Stimulated activated memory B cell treated with anti-CD40 and anti-IgM and Interleukin-4, amounts not matched to agents 10 μg/mL and 1 μg/mL and 100 μg/mL, for 72 hours (primary cell): ENCODE measurements around the gene AGAP1.

Experiments used
- ATAC-seq: fragments of 150-1000 bp; cut with Tn5 transposase; 2 replicates; pipeline ENCODE4 v1.10.0; 2021
- H3K27ac Mint-ChIP-seq: one replicate; pipeline ENCODE4 v1.8.0; 2022; ENCODE audit warnings: mild to moderate bottlenecking, mixed read lengths
- H3K27me3 Mint-ChIP-seq: one replicate; pipeline ENCODE4 v1.8.0; 2022; ENCODE audit warnings: mixed read lengths
- H3K36me3 Mint-ChIP-seq: one replicate; pipeline ENCODE4 v1.8.0; 2022; ENCODE audit warnings: mixed read lengths
- H3K4me1 Mint-ChIP-seq: one replicate; pipeline ENCODE4 v1.8.0; 2022; ENCODE audit warnings: mixed read lengths
- H3K4me3 Mint-ChIP-seq: one replicate; pipeline ENCODE4 v1.8.0; 2022; ENCODE audit warnings: mild to moderate bottlenecking, moderate library complexity, mixed read lengths
- H3K9me3 Mint-ChIP-seq: one replicate; pipeline ENCODE4 v1.8.0; 2022; ENCODE audit warnings: mixed read lengths

Gene AGAP1

GRCh38 chr2:235739704-235740415 lies 246.0 kb downstream of the AGAP1 start:
- Mint-ChIP-seq H3K27ac (no peak overlapping the region), H3K9me3 (no peaks in the 10 kb centered on the region), H3K36me3 (no peaks in the 10 kb centered on the region), H3K4me3 (no peak overlapping the region), H3K4me1 (no peaks in the 10 kb centered on the region), H3K27me3 (peaks cover 15% of the 10 kb centered on the region)
- ATAC-seq: peak; percentile 40

GRCh38 chr2:235740821-235741220 lies 247.0 kb downstream of the AGAP1 start:
- no peaks in the 10 kb centered on the region for H3K9me3 Mint-ChIP-seq
- H3K4me1 Mint-ChIP-seq: no peaks in the 10 kb centered on the region
- ATAC-seq: no peak
- H3K27me3 Mint-ChIP-seq: peaks cover 15% of the 10 kb centered on the region
- no peak overlapping the region for H3K4me3 Mint-ChIP-seq
- no peak overlapping the region for H3K27ac Mint-ChIP-seq
- no peaks in the 10 kb centered on the region for H3K36me3 Mint-ChIP-seq

- no peak overlapping the region for H3K27ac Mint-ChIP-seq
- no peaks in the 10 kb centered on the region for H3K4me1 Mint-ChIP-seq
- no peaks in the 10 kb centered on the region for H3K36me3 Mint-ChIP-seq
- ATAC-seq: peak; percentile 26
- H3K27me3 Mint-ChIP-seq: peaks cover 34% of the 10 kb centered on the region
- H3K4me3 Mint-ChIP-seq: no peak overlapping the region
- no peaks in the 10 kb centered on the region for H3K9me3 Mint-ChIP-seq
Observed at GRCh38 chr2:235744161-235744560, 250.3 kb downstream of the AGAP1 start.

- H3K36me3 Mint-ChIP-seq: no peaks in the 10 kb centered on the region
- no peak overlapping the region for H3K27ac Mint-ChIP-seq
- H3K4me1 Mint-ChIP-seq: no peaks in the 10 kb centered on the region
- H3K4me3 Mint-ChIP-seq: no peak overlapping the region
- ATAC-seq: no peak
- H3K27me3 Mint-ChIP-seq: peaks cover 48% of the 10 kb centered on the region
- H3K9me3 Mint-ChIP-seq: no peaks in the 10 kb centered on the region
Observed at GRCh38 chr2:235745597-235745996, 251.8 kb downstream of the AGAP1 start.

GRCh38 chr2:235746257-235746934 lies 252.6 kb downstream of the AGAP1 start:
- no peak overlapping the region for H3K4me3 Mint-ChIP-seq
- no peaks in the 10 kb centered on the region for H3K9me3 Mint-ChIP-seq
- peaks cover 51% of the 10 kb centered on the region for H3K27me3 Mint-ChIP-seq
- H3K36me3 Mint-ChIP-seq: no peaks in the 10 kb centered on the region
- no peak overlapping the region for H3K27ac Mint-ChIP-seq
- H3K4me1 Mint-ChIP-seq: no peaks in the 10 kb centered on the region
- no peak for ATAC-seq

- Mint-ChIP-seq H3K4me1 (no peaks in the 10 kb centered on the region), H3K27ac (no peak overlapping the region), H3K4me3 (no peak overlapping the region), H3K36me3 (no peaks in the 10 kb centered on the region), H3K27me3 (peaks cover 59% of the 10 kb centered on the region), H3K9me3 (no peaks in the 10 kb centered on the region)
- no peak for ATAC-seq
Observed at GRCh38 chr2:235747001-235747785, 253.3 kb downstream of the AGAP1 start.

GRCh38 chr2:235747786-235748091 lies 253.9 kb downstream of the AGAP1 start:
- H3K36me3 Mint-ChIP-seq: no peaks in the 10 kb centered on the region

GRCh38 chr2:235749121-235749770 lies 255.4 kb downstream of the AGAP1 start:
- Mint-ChIP-seq H3K4me3 (no peak overlapping the region), H3K27me3 (peaks cover 48% of the 10 kb centered on the region), H3K9me3 (no peaks in the 10 kb centered on the region), H3K4me1 (no peaks in the 10 kb centered on the region), H3K27ac (no peak overlapping the region), H3K36me3 (no peaks in the 10 kb centered on the region)
- peak; percentile 10 for ATAC-seq

More at GRCh38 chr2:235747786-235748091, 253.9 kb downstream of the AGAP1 start:
- no peak overlapping the region for H3K4me3 Mint-ChIP-seq
- H3K27ac Mint-ChIP-seq: no peak overlapping the region
- no peaks in the 10 kb centered on the region for H3K4me1 Mint-ChIP-seq
- H3K27me3 Mint-ChIP-seq: peaks cover 60% of the 10 kb centered on the region
- ATAC-seq: no peak
- no peaks in the 10 kb centered on the region for H3K9me3 Mint-ChIP-seq

- no peak overlapping the region for H3K27ac Mint-ChIP-seq
- no peak for ATAC-seq
- H3K36me3 Mint-ChIP-seq: no peaks in the 10 kb centered on the region
- peaks cover 45% of the 10 kb centered on the region for H3K27me3 Mint-ChIP-seq
- H3K9me3 Mint-ChIP-seq: no peaks in the 10 kb centered on the region
- H3K4me3 Mint-ChIP-seq: no peak overlapping the region
- H3K4me1 Mint-ChIP-seq: no peaks in the 10 kb centered on the region
Observed at GRCh38 chr2:235749771-235750160, 255.9 kb downstream of the AGAP1 start.

GRCh38 chr2:235752846-235753245 lies 259.0 kb downstream of the AGAP1 start:
- H3K27me3 Mint-ChIP-seq: peaks cover 34% of the 10 kb centered on the region
- no peak for ATAC-seq
- H3K9me3 Mint-ChIP-seq: no peaks in the 10 kb centered on the region
- H3K27ac Mint-ChIP-seq: no peak overlapping the region
- no peak overlapping the region for H3K4me3 Mint-ChIP-seq
- H3K4me1 Mint-ChIP-seq: no peaks in the 10 kb centered on the region
- H3K36me3 Mint-ChIP-seq: no peaks in the 10 kb centered on the region

GRCh38 chr2:235754357-235755207 lies 260.7 kb downstream of the AGAP1 start:
- Mint-ChIP-seq H3K4me1 (no peaks in the 10 kb centered on the region), H3K4me3 (no peak overlapping the region), H3K9me3 (no peaks in the 10 kb centered on the region), H3K36me3 (no peaks in the 10 kb centered on the region), H3K27me3 (peaks cover 22% of the 10 kb centered on the region), H3K27ac (no peak overlapping the region)
- ATAC-seq: no peak

- ATAC-seq: no peak
- Mint-ChIP-seq H3K9me3 (no peaks in the 10 kb centered on the region), H3K27ac (no peak overlapping the region), H3K27me3 (peaks cover 8% of the 10 kb centered on the region), H3K4me3 (no peak overlapping the region), H3K36me3 (no peaks in the 10 kb centered on the region), H3K4me1 (no peaks in the 10 kb centered on the region)
Observed at GRCh38 chr2:235756491-235756890, 262.6 kb downstream of the AGAP1 start.

GRCh38 chr2:235757212-235757611 lies 263.4 kb downstream of the AGAP1 start:
- Mint-ChIP-seq H3K4me1 (no peaks in the 10 kb centered on the region), H3K27ac (no peak overlapping the region), H3K4me3 (no peak overlapping the region), H3K9me3 (no peaks in the 10 kb centered on the region), H3K36me3 (no peaks in the 10 kb centered on the region), H3K27me3 (peaks cover 5% of the 10 kb centered on the region)
- ATAC-seq: peak; percentile 28

GRCh38 chr2:235757640-235758039 lies 263.8 kb downstream of the AGAP1 start:
- H3K36me3 Mint-ChIP-seq: no peaks in the 10 kb centered on the region
- no peak overlapping the region for H3K27ac Mint-ChIP-seq
- peaks cover 9% of the 10 kb centered on the region for H3K27me3 Mint-ChIP-seq
- H3K4me3 Mint-ChIP-seq: no peak overlapping the region
- H3K4me1 Mint-ChIP-seq: no peaks in the 10 kb centered on the region
- H3K9me3 Mint-ChIP-seq: no peaks in the 10 kb centered on the region
- ATAC-seq: no peak
